HCT116 (cell line): Measurements from ENCODE around the gene BLACAT1. TPM values are rescaled to one million over a fixed set of nuclear protein-coding genes. Genes with fewer than 3 reads are reported as not detected.

ENCODE experiments used
- ATAC-seq: fragments of 200-7000 bp; cut with Tn5 transposase; 2 replicates; pipeline ENCODE4 v1.9.1; 2020; ENCODE audit warnings: mild to moderate bottlenecking, moderate library complexity
- BruUV-seq: library from RNA; stranded (reverse); fragments of 400-500 nt; replicated peaks from 2 replicates; lab custom pipeline; 2021; lab: Mats Ljungman, UMichigan
- CTCF ChIA-PET: fragments of 300-600 bp; sonication (Branson Sonifier 250); formaldehyde crosslinking; loops from one replicate; lab custom pipeline; 2021; ENCODE audit warnings: antibody characterized with exemption; lab: Charles Lee
- POLR2A ChIA-PET: fragments of 300-600, 350-600 bp; sonication (Branson Sonifier 250); formaldehyde crosslinking; loops from one replicate; lab custom pipeline; 2021; ENCODE audit warnings: antibody characterized with exemption; lab: Charles Lee
- RAD21 ChIA-PET, 2 experiments: fragments of 300-600 bp; sonication (Branson Sonifier 250); formaldehyde crosslinking; loops; one replicate each; lab custom pipeline; 2023; ENCODE audit warnings: low total read pairs in 2 of 2; ENCODE audit not compliant: uncharacterized antibody in 2 of 2, unreplicated experiment in 2 of 2, low non-redundant PET in 1 of 2; lab: Charles Lee
- DNase-seq: peaks from one replicate; pipeline ENCODE4 v3.0.0-alpha.2; 2010; ENCODE audit warnings: low read depth, low spot score
- H2AFZ ChIP-seq: fragments of 200-600 bp; shearing (Covaris generic), sonication (generic); 2 replicates; pipeline ENCODE4 v1.6.1; 2017; ENCODE audit warnings: low read depth, mixed run types, mixed read lengths, antibody characterized with exemption, low read length; ENCODE audit not compliant: poor library complexity, severe bottlenecking
- H3K27ac ChIP-seq: 2 replicates; pipeline ENCODE4 v1.5.1; 2012; ENCODE audit warnings: low read depth, low read length
- H3K27me3 ChIP-seq: fragments of 200-600 bp; sonication (generic); 2 replicates; pipeline ENCODE4 v1.6.1; 2016; ENCODE audit warnings: mixed run types, low read length, mixed read lengths; ENCODE audit not compliant: insufficient read depth
- H3K36me3 ChIP-seq, 2 experiments: fragments of 200-500 bp in 1 of 2; fragments of 200-600 bp in 1 of 2; sonication (Bioruptor generic) in 1 of 2; sonication (generic) in 1 of 2; 2 replicates each; pipeline versions ENCODE4 v1.5.1 to v1.6.1; 2014 to 2016; ENCODE audit warnings: low read length in 2 of 2, inconsistent platforms in 1 of 2, mixed read lengths in 1 of 2, mixed run types in 1 of 2; ENCODE audit not compliant: insufficient read depth in 2 of 2, control insufficient read depth in 1 of 2
- H3K4me1 ChIP-seq, 2 experiments: fragments of 200-600 bp in 1 of 2; sonication (generic) in 1 of 2; 2 replicates each; pipeline versions ENCODE4 v1.5.1 to v1.6.1; 2012 to 2017; ENCODE audit warnings: low read length in 2 of 2, inconsistent platforms in 1 of 2, mild to moderate bottlenecking in 1 of 2, mixed read lengths in 1 of 2, mixed run types in 1 of 2, moderate library complexity in 1 of 2; ENCODE audit not compliant: insufficient read depth in 2 of 2, control insufficient read depth in 1 of 2
- H3K4me2 ChIP-seq: fragments of 200-600 bp; sonication (generic); 2 replicates; pipeline ENCODE4 v1.6.1; 2017; ENCODE audit warnings: mixed run types, low read length, mixed read lengths
- H3K4me3 ChIP-seq, 2 experiments: fragments of 200-600 bp in 1 of 2; sonication (generic) in 1 of 2; replicated peaks in 1 of 2; 2 replicates each; pipeline ENCODE4 v1.5.1; 2011 to 2016; ENCODE audit warnings: low read length in 2 of 2, control low read depth in 1 of 2, low read depth in 1 of 2, mild to moderate bottlenecking in 1 of 2, mixed read lengths in 1 of 2, mixed run types in 1 of 2
- H3K79me2 ChIP-seq: fragments of 200-600 bp; sonication (generic); 2 replicates; pipeline ENCODE4 v1.6.1; 2017; ENCODE audit warnings: mild to moderate bottlenecking, mixed run types, low read length, moderate library complexity, mixed read lengths; ENCODE audit not compliant: insufficient read depth
- H3K9ac ChIP-seq: fragments of 200-600 bp; sonication (generic); 2 replicates; pipeline ENCODE4 v1.6.1; 2016; ENCODE audit warnings: low read length, mixed read lengths
- H3K9me2 ChIP-seq: fragments of 200-600 bp; sonication (generic), shearing (Covaris generic); 2 replicates; pipeline ENCODE4 v1.6.1; 2017; ENCODE audit warnings: mixed run types, mild to moderate bottlenecking, moderate library complexity; ENCODE audit not compliant: insufficient read depth
- H3K9me3 ChIP-seq, 2 experiments: fragments of 200-500 bp in 1 of 2; fragments of 200-600 bp in 1 of 2; sonication (Bioruptor generic) in 1 of 2; sonication (generic) in 1 of 2; 2 replicates each; pipeline ENCODE4 v1.6.1; 2014 to 2017; ENCODE audit warnings: low read length in 2 of 2, mixed read lengths in 2 of 2, inconsistent platforms in 1 of 2, low read depth in 1 of 2, mild to moderate bottlenecking in 1 of 2, mixed run types in 1 of 2, moderate library complexity in 1 of 2; ENCODE audit not compliant: control insufficient read depth in 1 of 2, insufficient read depth in 1 of 2
- H4K20me1 ChIP-seq: fragments of 200-600 bp; sonication (generic), shearing (Covaris generic); 2 replicates; pipeline ENCODE4 v1.6.1; 2017; ENCODE audit warnings: mixed run types, mild to moderate bottlenecking, moderate library complexity; ENCODE audit not compliant: insufficient read depth
- CBX3 ChIP-seq: IDR thresholded peaks from 2 replicates; pipeline ENCODE4 v1.6.1; 2012; ENCODE audit warnings: low read depth
- EGR1 ChIP-seq: IDR thresholded peaks from 2 replicates; pipeline ENCODE4 v1.6.1; 2012; ENCODE audit warnings: low read depth
- ELF1 ChIP-seq: IDR thresholded peaks from 2 replicates; pipeline ENCODE4 v1.6.1; 2012; ENCODE audit warnings: low read depth, borderline replicate concordance
- EZH2 ChIP-seq: fragments of 200-600 bp; sonication (generic); IDR thresholded peaks from 2 replicates; pipeline ENCODE4 v1.6.1; 2017; ENCODE audit warnings: antibody characterized with exemption, mixed run types
- FOSL1 ChIP-seq: IDR thresholded peaks from 2 replicates; pipeline ENCODE4 v1.6.1; 2012; ENCODE audit warnings: low read depth
- JUND ChIP-seq: IDR thresholded peaks from 2 replicates; pipeline ENCODE4 v1.6.1; 2012
- POLR2AphosphoS5 ChIP-seq: IDR thresholded peaks from 2 replicates; pipeline ENCODE4 v1.6.1; 2011; ENCODE audit warnings: mild to moderate bottlenecking, low read depth, low read length, moderate library complexity
- SIN3A ChIP-seq: IDR thresholded peaks from 2 replicates; pipeline ENCODE4 v1.6.1; 2012; ENCODE audit warnings: low read depth
- SRF ChIP-seq: IDR thresholded peaks from 2 replicates; pipeline ENCODE4 v1.6.1; 2012; ENCODE audit warnings: low read depth
- TCF7L2 ChIP-seq: IDR thresholded peaks from 2 replicates; pipeline ENCODE4 v1.7.0; 2011; ENCODE audit warnings: borderline replicate concordance, inconsistent platforms; ENCODE audit not compliant: insufficient read depth, insufficient read length; ENCODE audit errors: extremely low read depth
- YY1 ChIP-seq: IDR thresholded peaks from 2 replicates; pipeline ENCODE4 v1.6.1; 2011; ENCODE audit warnings: low read length, low read depth, moderate library complexity, mild to moderate bottlenecking; ENCODE audit not compliant: insufficient replicate concordance; ENCODE audit errors: extremely low read depth
- ZFX ChIP-seq: fragments of 450-650 bp; IDR thresholded peaks from 2 replicates; pipeline ENCODE4 v1.6.1; 2017
- ZNF274 ChIP-seq: fragments of 200-500 bp; sonication (Bioruptor generic); IDR thresholded peaks from 2 replicates; pipeline ENCODE4 v1.6.1; 2014; ENCODE audit warnings: mild to moderate bottlenecking, low read depth, low read length, inconsistent platforms
- intact Hi-C: fragments of 100-400 bp; cut with micrococcal nuclease; formaldehyde crosslinking; loops from 2 replicates; pipeline ENCODE4 v1.10.0; 2022
- total RNA-seq: library from RNA; stranded (reverse); gene quantifications from one replicate; pipeline ENCODE4 v1.2.1, GENCODE V29; 2021; ENCODE audit not compliant: unreplicated experiment
- TF ChIP-seq, protein P1 (sequence below), 3 experiments: fragments of 200-600 bp in 1 of 3; sonication (generic) in 1 of 3; IDR thresholded peaks in 2 of 3; conservative IDR thresholded peaks in 1 of 3; 2 replicates each; pipeline ENCODE4 v1.5.1; 2012 to 2017; ENCODE audit warnings: low read depth in 2 of 3, low read length in 2 of 3, antibody characterized with exemption in 1 of 3, borderline replicate concordance in 1 of 3, control low read depth in 1 of 3, mild to moderate bottlenecking in 1 of 3, mixed read lengths in 1 of 3, mixed run types in 1 of 3, moderate library complexity in 1 of 3; ENCODE audit not compliant: insufficient read depth in 1 of 3
- TF ChIP-seq, protein P2 (sequence below): IDR thresholded peaks from 2 replicates; pipeline ENCODE4 v1.6.1; 2012
- TF ChIP-seq, protein P3 (sequence below): IDR thresholded peaks from 2 replicates; pipeline ENCODE4 v1.6.1; 2012; ENCODE audit warnings: low read depth
- TF ChIP-seq, protein P4 (sequence below): IDR thresholded peaks from 2 replicates; pipeline ENCODE4 v1.6.1; 2012
- TF ChIP-seq, protein P5 (sequence below): IDR thresholded peaks from 2 replicates; pipeline ENCODE4 v1.6.1; 2011; ENCODE audit warnings: mild to moderate bottlenecking, low read length, moderate library complexity; ENCODE audit not compliant: insufficient replicate concordance; ENCODE audit errors: extremely low read depth

Gene BLACAT1
- total RNA-seq, 1 experiment from 2014 or later = 3.9 TPM

DNA sequence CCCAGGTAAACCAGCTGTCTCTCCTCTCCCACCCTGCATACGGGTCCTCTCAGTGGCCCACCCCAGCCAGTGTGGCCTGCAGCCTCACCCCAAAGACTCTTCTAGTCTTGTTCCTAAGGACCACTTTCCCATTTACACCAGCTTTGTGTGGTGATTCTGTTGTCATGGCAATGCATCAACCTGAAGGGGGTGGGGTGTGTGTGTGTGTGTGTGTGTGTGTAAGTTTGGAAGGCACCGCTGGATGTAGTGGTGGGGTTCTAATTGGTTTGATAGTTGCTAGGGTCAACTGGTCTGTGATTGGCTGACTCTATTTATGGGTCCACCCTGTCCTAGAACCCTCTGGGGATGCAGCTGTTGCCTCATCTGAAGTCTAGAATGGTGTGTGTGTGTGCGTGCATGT is 43.9 kb upstream of the BLACAT1 start (continued):
- TF ChIP-seq, protein P1, sequence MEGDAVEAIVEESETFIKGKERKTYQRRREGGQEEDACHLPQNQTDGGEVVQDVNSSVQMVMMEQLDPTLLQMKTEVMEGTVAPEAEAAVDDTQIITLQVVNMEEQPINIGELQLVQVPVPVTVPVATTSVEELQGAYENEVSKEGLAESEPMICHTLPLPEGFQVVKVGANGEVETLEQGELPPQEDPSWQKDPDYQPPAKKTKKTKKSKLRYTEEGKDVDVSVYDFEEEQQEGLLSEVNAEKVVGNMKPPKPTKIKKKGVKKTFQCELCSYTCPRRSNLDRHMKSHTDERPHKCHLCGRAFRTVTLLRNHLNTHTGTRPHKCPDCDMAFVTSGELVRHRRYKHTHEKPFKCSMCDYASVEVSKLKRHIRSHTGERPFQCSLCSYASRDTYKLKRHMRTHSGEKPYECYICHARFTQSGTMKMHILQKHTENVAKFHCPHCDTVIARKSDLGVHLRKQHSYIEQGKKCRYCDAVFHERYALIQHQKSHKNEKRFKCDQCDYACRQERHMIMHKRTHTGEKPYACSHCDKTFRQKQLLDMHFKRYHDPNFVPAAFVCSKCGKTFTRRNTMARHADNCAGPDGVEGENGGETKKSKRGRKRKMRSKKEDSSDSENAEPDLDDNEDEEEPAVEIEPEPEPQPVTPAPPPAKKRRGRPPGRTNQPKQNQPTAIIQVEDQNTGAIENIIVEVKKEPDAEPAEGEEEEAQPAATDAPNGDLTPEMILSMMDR (IDR thresholded peaks at IDR 0.05 in 2 of 3, conservative IDR thresholded peaks at IDR 0.05 in 1 of 3; ENCODE audit: borderline replicate concordance in 1 of 3, insufficient read depth in 1 of 3, low read depth in 2 of 3, low read length in 2 of 3) = no peak
- TF ChIP-seq SIN3A = no peak
- no peak for TF ChIP-seq ELF1
- TF ChIP-seq EZH2 = no peak
- TF ChIP-seq ZFX = no peak
- no peak for TF ChIP-seq SRF
- TF ChIP-seq, protein P2, sequence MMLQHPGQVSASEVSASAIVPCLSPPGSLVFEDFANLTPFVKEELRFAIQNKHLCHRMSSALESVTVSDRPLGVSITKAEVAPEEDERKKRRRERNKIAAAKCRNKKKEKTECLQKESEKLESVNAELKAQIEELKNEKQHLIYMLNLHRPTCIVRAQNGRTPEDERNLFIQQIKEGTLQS = no peak
- TF ChIP-seq ZNF274 = no peak
- TF ChIP-seq CBX3 = no peak

DNA sequence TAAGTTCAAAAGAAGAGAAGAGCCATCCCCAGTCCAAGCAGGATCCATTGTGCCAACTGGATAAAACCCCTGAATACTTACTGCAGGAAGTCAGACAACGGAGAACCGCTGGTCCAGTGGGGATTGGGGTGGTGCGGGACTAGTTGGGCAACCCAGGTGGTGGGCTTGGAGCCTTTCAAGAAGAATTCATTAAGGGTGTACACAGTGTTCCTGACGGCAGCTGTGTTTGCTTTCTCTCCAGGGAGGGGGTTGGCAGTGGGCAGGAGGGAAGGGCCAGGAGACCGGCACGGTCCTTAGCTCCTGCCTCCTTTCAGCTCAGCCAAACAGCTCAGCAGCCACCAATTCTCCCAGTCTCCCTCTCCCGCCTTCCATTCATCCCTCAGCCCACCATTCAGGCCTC is 41.5 kb upstream of the BLACAT1 start:
- POLR2A ChIA-PET = no interaction called here
- Histone ChIP-seq H3K79me2 (no peaks in the 10 kb centered on the region), H3K9me3 (no peaks in the 10 kb centered on the region), H3K4me3 (no peak overlapping the region), H3K9me2 (no peaks in the 10 kb centered on the region), H4K20me1 (no peaks in the 10 kb centered on the region), H3K27me3 (no peaks in the 10 kb centered on the region), H3K27ac (no peak overlapping the region), H3K4me2 (no peak overlapping the region), H3K9ac (no peak overlapping the region), H3K4me1 (peaks cover 15 to 20% of the 10 kb centered on the region in 2 experiments), H2AFZ (no peak overlapping the region), H3K36me3 (no peaks in the 10 kb centered on the region)
- no TSS peak for BruUV-seq
- no peak for TF ChIP-seq SRF
- no peak for TF ChIP-seq EGR1
- TF ChIP-seq, protein P3, sequence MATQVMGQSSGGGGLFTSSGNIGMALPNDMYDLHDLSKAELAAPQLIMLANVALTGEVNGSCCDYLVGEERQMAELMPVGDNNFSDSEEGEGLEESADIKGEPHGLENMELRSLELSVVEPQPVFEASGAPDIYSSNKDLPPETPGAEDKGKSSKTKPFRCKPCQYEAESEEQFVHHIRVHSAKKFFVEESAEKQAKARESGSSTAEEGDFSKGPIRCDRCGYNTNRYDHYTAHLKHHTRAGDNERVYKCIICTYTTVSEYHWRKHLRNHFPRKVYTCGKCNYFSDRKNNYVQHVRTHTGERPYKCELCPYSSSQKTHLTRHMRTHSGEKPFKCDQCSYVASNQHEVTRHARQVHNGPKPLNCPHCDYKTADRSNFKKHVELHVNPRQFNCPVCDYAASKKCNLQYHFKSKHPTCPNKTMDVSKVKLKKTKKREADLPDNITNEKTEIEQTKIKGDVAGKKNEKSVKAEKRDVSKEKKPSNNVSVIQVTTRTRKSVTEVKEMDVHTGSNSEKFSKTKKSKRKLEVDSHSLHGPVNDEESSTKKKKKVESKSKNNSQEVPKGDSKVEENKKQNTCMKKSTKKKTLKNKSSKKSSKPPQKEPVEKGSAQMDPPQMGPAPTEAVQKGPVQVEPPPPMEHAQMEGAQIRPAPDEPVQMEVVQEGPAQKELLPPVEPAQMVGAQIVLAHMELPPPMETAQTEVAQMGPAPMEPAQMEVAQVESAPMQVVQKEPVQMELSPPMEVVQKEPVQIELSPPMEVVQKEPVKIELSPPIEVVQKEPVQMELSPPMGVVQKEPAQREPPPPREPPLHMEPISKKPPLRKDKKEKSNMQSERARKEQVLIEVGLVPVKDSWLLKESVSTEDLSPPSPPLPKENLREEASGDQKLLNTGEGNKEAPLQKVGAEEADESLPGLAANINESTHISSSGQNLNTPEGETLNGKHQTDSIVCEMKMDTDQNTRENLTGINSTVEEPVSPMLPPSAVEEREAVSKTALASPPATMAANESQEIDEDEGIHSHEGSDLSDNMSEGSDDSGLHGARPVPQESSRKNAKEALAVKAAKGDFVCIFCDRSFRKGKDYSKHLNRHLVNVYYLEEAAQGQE = no peak
- no peak for TF ChIP-seq SIN3A
- no peak for TF ChIP-seq YY1
- TF ChIP-seq, protein P4, sequence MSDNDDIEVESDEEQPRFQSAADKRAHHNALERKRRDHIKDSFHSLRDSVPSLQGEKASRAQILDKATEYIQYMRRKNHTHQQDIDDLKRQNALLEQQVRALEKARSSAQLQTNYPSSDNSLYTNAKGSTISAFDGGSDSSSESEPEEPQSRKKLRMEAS = no peak
- no peak for TF ChIP-seq TCF7L2
- TF ChIP-seq FOSL1 = no peak
- no peak for TF ChIP-seq JUND
- no peak for TF ChIP-seq CBX3
- no peak for TF ChIP-seq ZFX
- no peak for TF ChIP-seq POLR2AphosphoS5
- TF ChIP-seq, protein P5, sequence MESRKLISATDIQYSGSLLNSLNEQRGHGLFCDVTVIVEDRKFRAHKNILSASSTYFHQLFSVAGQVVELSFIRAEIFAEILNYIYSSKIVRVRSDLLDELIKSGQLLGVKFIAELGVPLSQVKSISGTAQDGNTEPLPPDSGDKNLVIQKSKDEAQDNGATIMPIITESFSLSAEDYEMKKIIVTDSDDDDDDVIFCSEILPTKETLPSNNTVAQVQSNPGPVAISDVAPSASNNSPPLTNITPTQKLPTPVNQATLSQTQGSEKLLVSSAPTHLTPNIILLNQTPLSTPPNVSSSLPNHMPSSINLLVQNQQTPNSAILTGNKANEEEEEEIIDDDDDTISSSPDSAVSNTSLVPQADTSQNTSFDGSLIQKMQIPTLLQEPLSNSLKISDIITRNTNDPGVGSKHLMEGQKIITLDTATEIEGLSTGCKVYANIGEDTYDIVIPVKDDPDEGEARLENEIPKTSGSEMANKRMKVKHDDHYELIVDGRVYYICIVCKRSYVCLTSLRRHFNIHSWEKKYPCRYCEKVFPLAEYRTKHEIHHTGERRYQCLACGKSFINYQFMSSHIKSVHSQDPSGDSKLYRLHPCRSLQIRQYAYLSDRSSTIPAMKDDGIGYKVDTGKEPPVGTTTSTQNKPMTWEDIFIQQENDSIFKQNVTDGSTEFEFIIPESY = no peak
- no peak for TF ChIP-seq EZH2
- intact Hi-C loops = no loop called here
- DNase-seq = no peak
- CTCF ChIA-PET = interaction anchor here (1.7 kb wide), 1 partner anchor 12 kb away, joined by 4 read pairs; no protein-coding TSS in a partner anchor
- RAD21 ChIA-PET = no interaction called here
- no peak for ATAC-seq
